Gastroesophageal sphincter (tissue), 3 donors: ENCODE results near the gene GAGE12H.
"Not testable (repeated sequence)": the region's sequence is repeated elsewhere in the genome, so short reads cannot be mapped to it uniquely, and the experiment has no call there.

Experiments used
- EP300 ChIP-seq: sonication (generic); formaldehyde crosslinking; IDR thresholded peaks from one replicate; pipeline ENCODE4 v1.6.1; 2017; ENCODE audit warnings: antibody characterized with exemption, mild to moderate bottlenecking
- POLR2A ChIP-seq, 2 donors: fragments of 450-650 bp; IDR thresholded peaks; one replicate each; pipeline ENCODE4 v1.6.1; 2017; ENCODE audit warnings: antibody characterized with exemption in 2 of 2, mild to moderate bottlenecking in 2 of 2, moderate library complexity in 1 of 2
- POLR2AphosphoS5 ChIP-seq: sonication (generic); formaldehyde crosslinking; IDR thresholded peaks from one replicate; pipeline ENCODE4 v1.6.1; 2017; ENCODE audit warnings: antibody characterized with exemption
- TF ChIP-seq, protein P1 (sequence below), 4 experiments: fragments of 200-600 bp in 2 of 4; fragments of 450-650 bp in 2 of 4; sonication (generic) in 1 of 4; IDR thresholded peaks; one replicate each; pipeline ENCODE4 v1.5.1; 2017 to 2019; ENCODE audit warnings: antibody characterized with exemption in 4 of 4, mild to moderate bottlenecking in 2 of 4, moderate library complexity in 2 of 4

DNA sequence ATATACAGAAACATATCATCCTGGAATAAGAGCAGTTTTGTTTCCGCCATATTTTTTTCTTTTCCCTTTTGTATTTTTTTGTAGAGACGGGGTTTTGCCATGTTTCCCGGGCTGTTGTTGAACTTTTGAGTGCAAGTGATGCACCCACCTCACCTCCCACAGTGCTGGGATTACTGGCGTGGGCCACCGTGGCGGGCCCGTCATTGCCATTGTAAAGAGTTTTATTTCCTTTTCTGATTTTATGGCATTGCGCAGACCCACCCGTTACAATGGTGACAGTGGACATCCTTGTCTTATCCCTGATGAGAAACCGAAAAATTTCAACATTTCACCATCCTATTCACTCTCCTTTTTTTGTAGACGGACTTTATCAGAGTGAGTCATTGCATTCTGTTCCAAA lies 11.0 kb upstream of the GAGE12H start:
- TF ChIP-seq, protein P1, sequence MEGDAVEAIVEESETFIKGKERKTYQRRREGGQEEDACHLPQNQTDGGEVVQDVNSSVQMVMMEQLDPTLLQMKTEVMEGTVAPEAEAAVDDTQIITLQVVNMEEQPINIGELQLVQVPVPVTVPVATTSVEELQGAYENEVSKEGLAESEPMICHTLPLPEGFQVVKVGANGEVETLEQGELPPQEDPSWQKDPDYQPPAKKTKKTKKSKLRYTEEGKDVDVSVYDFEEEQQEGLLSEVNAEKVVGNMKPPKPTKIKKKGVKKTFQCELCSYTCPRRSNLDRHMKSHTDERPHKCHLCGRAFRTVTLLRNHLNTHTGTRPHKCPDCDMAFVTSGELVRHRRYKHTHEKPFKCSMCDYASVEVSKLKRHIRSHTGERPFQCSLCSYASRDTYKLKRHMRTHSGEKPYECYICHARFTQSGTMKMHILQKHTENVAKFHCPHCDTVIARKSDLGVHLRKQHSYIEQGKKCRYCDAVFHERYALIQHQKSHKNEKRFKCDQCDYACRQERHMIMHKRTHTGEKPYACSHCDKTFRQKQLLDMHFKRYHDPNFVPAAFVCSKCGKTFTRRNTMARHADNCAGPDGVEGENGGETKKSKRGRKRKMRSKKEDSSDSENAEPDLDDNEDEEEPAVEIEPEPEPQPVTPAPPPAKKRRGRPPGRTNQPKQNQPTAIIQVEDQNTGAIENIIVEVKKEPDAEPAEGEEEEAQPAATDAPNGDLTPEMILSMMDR (IDR thresholded peaks at IDR 0.05) = not testable (repeated sequence)
- TF ChIP-seq POLR2A (IDR thresholded peaks at IDR 0.05); POLR2AphosphoS5; EP300: not testable (repeated sequence)
